MCF 10A (cell line): ENCODE data around the gene UBAC1. TPM values are rescaled to one million over a fixed set of nuclear protein-coding genes. Genes with fewer than 3 reads are reported as not detected.
A peak's percentile ranks its signal among the peaks of the same experiment; 100 is the strongest.

ENCODE experiments used
- BruUV-seq: library from RNA; stranded (reverse); fragments of 400-500 nt; replicated peaks from 2 replicates; lab custom pipeline; 2021; lab: Mats Ljungman, UMichigan
- CTCF ChIA-PET: fragments of 300-600 bp; sonication (Branson Sonifier 250); formaldehyde crosslinking; extraction: SDS; loops from one replicate; lab custom pipeline; 2021; ENCODE audit warnings: antibody characterized with exemption, inconsistent platforms; lab: Yijun Ruan, JAX
- POLR2A ChIA-PET: fragments of 300-600, 350-650 bp; sonication (Branson Sonifier 250); formaldehyde crosslinking; extraction: SDS; loops from one replicate; lab custom pipeline; 2020; ENCODE audit warnings: antibody characterized with exemption, inconsistent platforms; lab: Yijun Ruan, JAX
- DNase-seq: peaks from one replicate; pipeline ENCODE4 v3.0.0-alpha.2; 2018; ENCODE audit not compliant: unreplicated experiment
- H3K27ac Mint-ChIP-seq: one replicate; pipeline ENCODE4 v1.8.0; 2022; ENCODE audit warnings: mild to moderate bottlenecking, low read depth, mixed read lengths; ENCODE audit not compliant: unreplicated experiment
- H3K27me3 Mint-ChIP-seq: one replicate; pipeline ENCODE4 v1.8.0; 2022; ENCODE audit warnings: mixed read lengths; ENCODE audit not compliant: insufficient read depth, unreplicated experiment
- H3K36me3 Mint-ChIP-seq: one replicate; pipeline ENCODE4 v1.8.0; 2022; ENCODE audit warnings: mild to moderate bottlenecking, moderate library complexity, mixed read lengths; ENCODE audit not compliant: insufficient read depth, unreplicated experiment
- H3K4me1 Mint-ChIP-seq: one replicate; pipeline ENCODE4 v1.8.0; 2022; ENCODE audit warnings: mixed read lengths; ENCODE audit not compliant: insufficient read depth, unreplicated experiment
- H3K4me3 Mint-ChIP-seq: one replicate; pipeline ENCODE4 v1.8.0; 2022; ENCODE audit warnings: mild to moderate bottlenecking, moderate library complexity, mixed read lengths; ENCODE audit not compliant: unreplicated experiment
- H3K9me3 Mint-ChIP-seq: one replicate; pipeline ENCODE4 v1.8.0; 2022; ENCODE audit warnings: mixed read lengths; ENCODE audit not compliant: unreplicated experiment
- CTCF ChIP-seq: fragments of 200-600 bp; IDR thresholded peaks from one replicate; pipeline ENCODE4 v1.8.0; 2022; ENCODE audit warnings: antibody characterized with exemption, mild to moderate bottlenecking; ENCODE audit not compliant: unreplicated experiment
- intact Hi-C: fragments of 100-400 bp; cut with micrococcal nuclease; formaldehyde crosslinking; loops from 2 replicates; pipeline ENCODE4 v1.14.1; 2022
- total RNA-seq: library from RNA; stranded (reverse); gene quantifications from 2 replicates; pipeline ENCODE4 v1.2.3, GENCODE V29; 2022

The UBAC1 gene
- total RNA-seq, 1 experiment from 2014 or later, result 34.7 TPM

- ChIA-PET POLR2A (no interaction called here), CTCF (no interaction called here)
- Mint-ChIP-seq H3K4me1 (no peaks in the 10 kb centered on the region), H3K9me3 (no peaks in the 10 kb centered on the region), H3K27me3 (no peaks in the 10 kb centered on the region), H3K4me3 (no peak overlapping the region), H3K27ac (no peak overlapping the region), H3K36me3 (no peaks in the 10 kb centered on the region)
- no peak for TF ChIP-seq CTCF
- intact Hi-C loops, result no loop called here
- no TSS peak for BruUV-seq
- no peak for DNase-seq
These were observed 32.8 kb upstream of the UBAC1 start for GRCh38 chr9:135993765-135994500.

- Mint-ChIP-seq H3K27me3 (no peaks in the 10 kb centered on the region), H3K9me3 (no peaks in the 10 kb centered on the region), H3K4me1 (no peaks in the 10 kb centered on the region), H3K36me3 (no peaks in the 10 kb centered on the region), H3K27ac (no peak overlapping the region), H3K4me3 (no peak overlapping the region)
- ChIA-PET POLR2A (no interaction called here), CTCF (no interaction called here)
- TF ChIP-seq CTCF, result no peak
- intact Hi-C loops, result no loop called here
- no peak for DNase-seq
- no TSS peak for BruUV-seq
These were observed 32.2 kb upstream of the UBAC1 start for GRCh38 chr9:135993409-135993742.

GRCh38 chr9:135992486-135993408 lies 31.6 kb upstream of the UBAC1 start:
- Mint-ChIP-seq H3K27me3 (no peaks in the 10 kb centered on the region), H3K4me1 (no peaks in the 10 kb centered on the region), H3K27ac (no peak overlapping the region), H3K4me3 (peak overlapping the region; percentile 28), H3K36me3 (no peaks in the 10 kb centered on the region), H3K9me3 (no peaks in the 10 kb centered on the region)
- DNase-seq, result peak; percentile 74
- no peak for TF ChIP-seq CTCF
- POLR2A ChIA-PET, result no interaction called here
- intact Hi-C loops, result no loop called here
- BruUV-seq, result no TSS peak
- CTCF ChIA-PET, result interaction anchor here (0.6 to 0.8 kb wide), 2 partner anchors 25 to 168 kb away, joined by 3 to 4 read pairs; no protein-coding TSS in a partner anchor

GRCh38 chr9:135991771-135992170 lies 30.6 kb upstream of the UBAC1 start:
- no peak for TF ChIP-seq CTCF
- no peaks in the 10 kb centered on the region for H3K4me1 Mint-ChIP-seq
- ChIA-PET POLR2A (no interaction called here), CTCF (interaction anchor here (0.6 kb wide), 2 partner anchors 9 to 24 kb away, joined by 3 to 4 read pairs; no protein-coding TSS in a partner anchor)
- no peaks in the 10 kb centered on the region for H3K27me3 Mint-ChIP-seq
- DNase-seq, result no peak
- H3K4me3 Mint-ChIP-seq, result no peak overlapping the region
- intact Hi-C loops, result no loop called here
- no TSS peak for BruUV-seq
- H3K27ac Mint-ChIP-seq, result no peak overlapping the region
- H3K9me3 Mint-ChIP-seq, result no peaks in the 10 kb centered on the region
- H3K36me3 Mint-ChIP-seq, result no peaks in the 10 kb centered on the region
